Measurements from ENCODE around the gene SVOP.

DNA sequence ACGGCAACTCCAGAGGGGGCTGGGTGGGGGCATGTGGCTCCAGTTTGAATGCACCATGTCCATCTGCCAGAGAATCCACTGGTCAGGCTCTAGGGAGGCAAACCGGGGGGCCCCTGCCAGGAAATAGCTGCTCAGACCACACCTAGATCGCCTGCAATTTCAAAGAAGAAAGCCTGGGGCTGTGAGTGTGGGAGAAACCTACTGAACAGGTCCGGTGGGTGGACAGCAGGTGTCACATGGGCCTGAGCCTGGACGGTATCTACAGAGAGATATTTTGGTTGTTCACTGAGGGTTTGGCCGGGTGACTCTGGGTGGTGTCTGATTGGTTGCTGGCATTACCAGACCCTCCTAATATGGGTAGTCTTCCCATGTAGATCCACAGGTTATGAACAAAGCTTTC lies 109.0 kb downstream of the SVOP start:
- TF ChIP-seq CTCF (IDR thresholded peaks at IDR 0.05) (no peak), ZFX (IDR thresholded peaks at IDR 0.05; ENCODE audit: borderline replicate concordance) (no peak)
